GM06990 (cell line): ENCODE results near the gene COX8A.
A peak's percentile ranks its signal among the peaks of the same experiment; 100 is the strongest.

Source experiments
- DNase-seq: peaks from one replicate; pipeline ENCODE4 v3.0.0-alpha.2; 2011; ENCODE audit not compliant: insufficient read length; ENCODE audit errors: extremely low read depth
- H3K27me3 ChIP-seq: replicated peaks from 2 replicates; pipeline ENCODE4 v1.6.0; 2011; ENCODE audit warnings: low read length; ENCODE audit not compliant: control insufficient read depth, insufficient read depth
- H3K36me3 ChIP-seq: 2 replicates; pipeline ENCODE4 v1.5.1; 2011; ENCODE audit warnings: low read length; ENCODE audit not compliant: control insufficient read depth, insufficient read depth
- H3K4me3 ChIP-seq: replicated peaks from 2 replicates; pipeline ENCODE4 v1.5.1; 2011; ENCODE audit warnings: low read depth, mild to moderate bottlenecking, control low read depth, low read length
- TF ChIP-seq, protein P1 (sequence below): IDR thresholded peaks from 2 replicates; pipeline ENCODE4 v1.5.1; 2011; ENCODE audit warnings: low read length, control low read depth, mild to moderate bottlenecking, inconsistent platforms; ENCODE audit not compliant: insufficient read depth, poor library complexity, severe bottlenecking

COX8A gene

DNA sequence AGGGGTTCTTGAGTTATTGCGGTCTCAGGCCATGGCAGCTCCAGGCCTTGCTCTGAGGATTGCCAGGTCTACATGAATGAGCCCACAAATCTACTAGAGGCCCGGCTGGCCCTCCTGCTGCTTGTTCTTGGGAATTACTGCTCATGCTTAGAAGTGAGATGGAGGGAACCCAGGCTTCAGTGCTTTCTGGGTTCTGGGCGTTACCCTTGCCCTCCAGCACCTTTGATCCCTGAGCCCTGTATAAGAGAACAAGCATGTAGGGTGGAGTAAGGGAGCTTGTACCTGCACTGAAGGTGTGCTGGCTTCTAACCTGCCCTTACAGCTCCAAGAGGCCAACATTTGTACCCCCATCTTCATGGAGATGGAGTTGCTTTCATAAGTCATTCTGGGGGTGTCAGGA, 31.6 kb upstream of the COX8A start:
- no peaks in the 10 kb centered on the region for H3K27me3 ChIP-seq
- H3K36me3 ChIP-seq, result peaks cover 5% of the 10 kb centered on the region
- TF ChIP-seq, protein P1, sequence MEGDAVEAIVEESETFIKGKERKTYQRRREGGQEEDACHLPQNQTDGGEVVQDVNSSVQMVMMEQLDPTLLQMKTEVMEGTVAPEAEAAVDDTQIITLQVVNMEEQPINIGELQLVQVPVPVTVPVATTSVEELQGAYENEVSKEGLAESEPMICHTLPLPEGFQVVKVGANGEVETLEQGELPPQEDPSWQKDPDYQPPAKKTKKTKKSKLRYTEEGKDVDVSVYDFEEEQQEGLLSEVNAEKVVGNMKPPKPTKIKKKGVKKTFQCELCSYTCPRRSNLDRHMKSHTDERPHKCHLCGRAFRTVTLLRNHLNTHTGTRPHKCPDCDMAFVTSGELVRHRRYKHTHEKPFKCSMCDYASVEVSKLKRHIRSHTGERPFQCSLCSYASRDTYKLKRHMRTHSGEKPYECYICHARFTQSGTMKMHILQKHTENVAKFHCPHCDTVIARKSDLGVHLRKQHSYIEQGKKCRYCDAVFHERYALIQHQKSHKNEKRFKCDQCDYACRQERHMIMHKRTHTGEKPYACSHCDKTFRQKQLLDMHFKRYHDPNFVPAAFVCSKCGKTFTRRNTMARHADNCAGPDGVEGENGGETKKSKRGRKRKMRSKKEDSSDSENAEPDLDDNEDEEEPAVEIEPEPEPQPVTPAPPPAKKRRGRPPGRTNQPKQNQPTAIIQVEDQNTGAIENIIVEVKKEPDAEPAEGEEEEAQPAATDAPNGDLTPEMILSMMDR, result no peak
- H3K4me3 ChIP-seq, result no peak overlapping the region
- no peak for DNase-seq

DNA sequence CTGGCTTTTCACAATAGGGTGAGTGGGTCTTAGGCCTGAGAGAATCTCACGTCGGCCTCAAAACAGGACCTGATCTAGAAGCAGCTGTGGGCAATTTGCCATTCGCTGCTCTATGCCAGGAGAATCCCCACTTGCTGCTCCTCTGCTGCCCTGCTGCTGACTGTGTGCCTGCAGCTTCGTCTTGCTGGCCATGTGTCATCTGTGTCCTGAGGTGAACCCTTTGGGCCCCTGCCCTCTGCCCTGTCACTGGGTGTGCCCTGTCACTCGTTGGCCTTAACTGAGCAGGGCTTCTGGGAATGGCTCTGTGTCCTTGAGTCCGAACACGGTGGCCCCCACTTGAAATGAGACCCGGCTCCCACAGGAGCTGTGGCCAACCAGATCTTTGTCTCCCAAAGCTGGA, 29.4 kb upstream of the COX8A start:
- H3K27me3 ChIP-seq, result no peaks in the 10 kb centered on the region
- H3K36me3 ChIP-seq, result peaks cover 7% of the 10 kb centered on the region
- no peak overlapping the region for H3K4me3 ChIP-seq
- no peak for DNase-seq
- TF ChIP-seq, protein P1, result no peak

DNA sequence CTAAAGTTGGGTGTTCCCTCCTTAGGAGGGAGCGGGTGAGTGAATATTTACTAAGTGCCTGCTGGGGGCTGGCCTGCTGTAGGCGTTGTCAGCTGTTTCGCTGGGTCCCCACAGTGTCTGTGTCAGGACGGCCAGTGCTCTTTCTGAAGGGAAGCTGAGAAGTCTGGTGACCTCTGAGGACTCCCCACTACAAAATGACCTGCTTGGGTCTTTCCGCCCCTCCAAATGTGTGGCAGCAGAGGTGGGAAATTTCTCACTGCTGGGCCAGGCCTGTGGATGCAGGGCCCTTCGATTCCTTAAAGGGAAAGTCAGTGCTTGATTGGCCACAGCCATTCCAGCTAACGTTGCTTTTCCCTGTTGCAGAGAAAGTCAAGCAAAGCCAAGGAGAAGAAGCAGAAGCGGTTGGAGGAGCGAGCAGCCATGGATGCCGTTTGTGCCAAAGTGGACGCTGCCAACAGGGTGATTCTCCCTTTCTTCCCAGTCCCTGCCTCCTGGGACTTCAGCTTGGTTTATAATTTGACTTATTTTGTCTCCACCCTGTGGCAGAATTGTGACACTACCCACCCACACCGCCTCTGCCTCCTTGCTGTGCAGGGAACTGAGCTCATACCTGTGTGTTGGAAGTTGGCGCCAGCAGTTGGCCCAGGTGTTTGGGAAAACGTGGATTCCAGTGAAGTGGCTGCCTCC, 28.8 kb upstream of the COX8A start:
- DNase-seq, result no peak
- Histone ChIP-seq H3K4me3 (no peak overlapping the region), H3K36me3 (peaks cover 7% of the 10 kb centered on the region), H3K27me3 (no peaks in the 10 kb centered on the region)
- TF ChIP-seq, protein P1, result peak; percentile 55

DNA sequence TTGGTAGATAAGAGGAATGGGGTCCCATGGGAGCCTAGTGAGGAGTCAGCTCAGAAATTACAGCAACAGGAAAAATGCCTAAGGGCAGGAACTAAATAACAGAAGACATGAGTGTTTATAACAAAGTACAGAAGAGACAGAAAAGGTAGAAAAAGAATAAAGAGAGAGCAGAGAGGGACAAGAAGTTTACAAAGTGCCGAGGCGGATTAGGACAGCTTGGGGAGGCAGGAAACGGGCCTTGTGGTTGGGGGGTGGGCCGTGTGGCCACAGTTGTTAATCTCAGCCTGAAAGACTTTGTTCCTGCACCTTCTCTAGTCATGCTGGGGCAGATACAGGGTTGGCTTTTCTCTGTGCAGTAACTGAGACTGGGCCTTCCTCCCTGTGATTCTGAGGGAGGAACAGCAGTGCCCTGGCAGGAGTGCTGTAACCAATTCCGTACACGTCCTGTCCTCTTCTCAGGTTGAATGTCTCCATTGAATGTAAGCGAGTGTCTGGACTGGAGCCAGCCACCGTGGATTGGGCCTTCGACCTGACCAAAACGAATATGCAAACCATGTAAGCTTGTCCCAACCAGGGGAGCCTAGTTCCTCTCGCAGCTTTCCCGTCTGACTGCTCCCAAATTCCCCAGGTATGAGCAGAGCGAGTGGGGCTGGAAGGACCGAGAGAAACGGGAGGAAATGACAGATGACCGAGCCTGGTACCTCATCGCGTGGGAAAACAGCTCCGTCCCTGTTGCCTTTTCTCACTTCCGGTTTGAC, 22.5 kb upstream of the COX8A start:
- DNase-seq, result no peak
- TF ChIP-seq, protein P1, result no peak
- H3K36me3 ChIP-seq, result peaks cover 24% of the 10 kb centered on the region

DNA sequence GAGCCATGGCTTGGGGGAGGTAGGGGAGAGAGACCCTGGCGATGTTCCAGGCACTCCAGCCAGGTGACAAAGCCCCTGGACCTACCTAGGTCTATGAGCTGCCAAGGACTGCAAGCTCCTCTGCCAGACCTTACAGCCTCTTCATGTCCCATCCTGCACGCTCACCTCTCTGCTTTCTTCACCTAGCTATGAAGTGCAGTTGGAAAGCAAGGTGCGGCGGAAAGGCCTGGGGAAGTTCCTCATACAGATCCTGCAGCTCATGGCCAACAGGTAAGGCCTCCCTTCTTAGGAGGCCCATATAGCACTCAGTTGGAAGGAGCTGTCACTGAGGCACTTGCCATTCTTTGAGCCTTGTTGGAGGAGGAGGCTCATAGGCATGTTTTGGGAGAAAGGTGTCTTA, 21.9 kb upstream of the COX8A start:
- no peak for DNase-seq
- no peaks in the 10 kb centered on the region for H3K27me3 ChIP-seq
- TF ChIP-seq, protein P1, result no peak
- H3K4me3 ChIP-seq, result no peak overlapping the region
- H3K36me3 ChIP-seq, result peaks cover 24% of the 10 kb centered on the region

More for the DNA sequence above, 22.5 kb upstream of the COX8A start:
- no peaks in the 10 kb centered on the region for H3K27me3 ChIP-seq
- no peak overlapping the region for H3K4me3 ChIP-seq
